H1 (cell line): ENCODE data around the gene TOB1. TPM values are rescaled to one million over a fixed set of nuclear protein-coding genes. Genes with fewer than 3 reads are reported as not detected.

ENCODE experiments used
- polyA plus RNA-seq, 7 experiments: library from polyadenylated mRNA; depleted of rRNA in 3 of 7; stranded (reverse) in 5 of 7; unstranded in 2 of 7; fragments of >200 nt in 5 of 7; fragments of 200-250 nt in 2 of 7; gene quantifications; 1 replicate in 5 of 7; 2 replicates in 1 of 7; 4 replicates in 1 of 7; pipeline versions ENCODE4 v1.2.1 to v1.2.3, GENCODE V29; 2011 to 2013; ENCODE audit warnings: missing spikeins in 2 of 7, mixed read lengths in 2 of 7
- total RNA-seq: library from RNA; stranded (reverse); fragmentation: NEBNext Ultra II Directional; extraction: Animal tissue kit (Norgen Biotek cat#: 25700); gene quantifications from 2 replicates; pipeline ENCODE4 v1.2.1, GENCODE V29; 2021
- TF ChIP-seq, protein P1 (sequence below), 3 experiments: IDR thresholded peaks; 1 replicate in 2 of 3; 2 replicates in 1 of 3; pipeline versions ENCODE4 v1.5.1 to v1.6.1; 2011; ENCODE audit warnings: low read length in 3 of 3, mild to moderate bottlenecking in 3 of 3, inconsistent platforms in 2 of 3, low read depth in 1 of 3, moderate library complexity in 1 of 3; ENCODE audit not compliant: insufficient read depth in 1 of 3; ENCODE audit errors: control extremely low read depth in 1 of 3

Gene TOB1
- total and polyA plus RNA-seq, 2 of the 8 experiments (the other 6 are each of a cell fraction or from before 2014, with no cell fraction given) = 14.4 to 20.8 TPM

DNA sequence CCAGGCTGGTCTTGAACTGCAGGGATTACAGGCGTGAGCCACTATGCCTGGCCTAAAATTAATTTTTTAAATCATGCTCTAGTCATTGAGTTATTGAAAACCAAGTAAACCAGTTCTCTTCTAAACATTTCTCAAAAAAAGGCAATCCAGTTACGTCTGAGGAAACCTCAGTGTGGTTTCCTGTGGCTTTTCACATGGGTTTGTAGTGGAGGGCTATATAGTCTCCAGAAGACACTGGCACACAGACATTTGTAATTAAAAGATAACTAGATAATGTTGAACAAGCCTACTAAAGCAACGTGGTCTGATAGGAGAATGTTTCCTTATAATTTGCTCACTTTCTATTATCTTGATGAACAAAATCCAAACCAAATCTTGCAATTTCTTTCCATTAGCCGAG, 5.2 kb upstream of the TOB1 start (continued):
- TF ChIP-seq, protein P1, sequence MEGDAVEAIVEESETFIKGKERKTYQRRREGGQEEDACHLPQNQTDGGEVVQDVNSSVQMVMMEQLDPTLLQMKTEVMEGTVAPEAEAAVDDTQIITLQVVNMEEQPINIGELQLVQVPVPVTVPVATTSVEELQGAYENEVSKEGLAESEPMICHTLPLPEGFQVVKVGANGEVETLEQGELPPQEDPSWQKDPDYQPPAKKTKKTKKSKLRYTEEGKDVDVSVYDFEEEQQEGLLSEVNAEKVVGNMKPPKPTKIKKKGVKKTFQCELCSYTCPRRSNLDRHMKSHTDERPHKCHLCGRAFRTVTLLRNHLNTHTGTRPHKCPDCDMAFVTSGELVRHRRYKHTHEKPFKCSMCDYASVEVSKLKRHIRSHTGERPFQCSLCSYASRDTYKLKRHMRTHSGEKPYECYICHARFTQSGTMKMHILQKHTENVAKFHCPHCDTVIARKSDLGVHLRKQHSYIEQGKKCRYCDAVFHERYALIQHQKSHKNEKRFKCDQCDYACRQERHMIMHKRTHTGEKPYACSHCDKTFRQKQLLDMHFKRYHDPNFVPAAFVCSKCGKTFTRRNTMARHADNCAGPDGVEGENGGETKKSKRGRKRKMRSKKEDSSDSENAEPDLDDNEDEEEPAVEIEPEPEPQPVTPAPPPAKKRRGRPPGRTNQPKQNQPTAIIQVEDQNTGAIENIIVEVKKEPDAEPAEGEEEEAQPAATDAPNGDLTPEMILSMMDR (IDR thresholded peaks at IDR 0.05; ENCODE audit: control extremely low read depth in 1 of 3, insufficient read depth in 1 of 3, low read depth in 1 of 3, low read length in 3 of 3) = no peak
